Measurements from ENCODE around the gene BBS7.
A peak's percentile ranks its signal among the peaks of the same experiment; 100 is the strongest.

BBS7 gene
- 8.2 to 21.8 reads per million in 2 donors for total RNA-seq

DNA sequence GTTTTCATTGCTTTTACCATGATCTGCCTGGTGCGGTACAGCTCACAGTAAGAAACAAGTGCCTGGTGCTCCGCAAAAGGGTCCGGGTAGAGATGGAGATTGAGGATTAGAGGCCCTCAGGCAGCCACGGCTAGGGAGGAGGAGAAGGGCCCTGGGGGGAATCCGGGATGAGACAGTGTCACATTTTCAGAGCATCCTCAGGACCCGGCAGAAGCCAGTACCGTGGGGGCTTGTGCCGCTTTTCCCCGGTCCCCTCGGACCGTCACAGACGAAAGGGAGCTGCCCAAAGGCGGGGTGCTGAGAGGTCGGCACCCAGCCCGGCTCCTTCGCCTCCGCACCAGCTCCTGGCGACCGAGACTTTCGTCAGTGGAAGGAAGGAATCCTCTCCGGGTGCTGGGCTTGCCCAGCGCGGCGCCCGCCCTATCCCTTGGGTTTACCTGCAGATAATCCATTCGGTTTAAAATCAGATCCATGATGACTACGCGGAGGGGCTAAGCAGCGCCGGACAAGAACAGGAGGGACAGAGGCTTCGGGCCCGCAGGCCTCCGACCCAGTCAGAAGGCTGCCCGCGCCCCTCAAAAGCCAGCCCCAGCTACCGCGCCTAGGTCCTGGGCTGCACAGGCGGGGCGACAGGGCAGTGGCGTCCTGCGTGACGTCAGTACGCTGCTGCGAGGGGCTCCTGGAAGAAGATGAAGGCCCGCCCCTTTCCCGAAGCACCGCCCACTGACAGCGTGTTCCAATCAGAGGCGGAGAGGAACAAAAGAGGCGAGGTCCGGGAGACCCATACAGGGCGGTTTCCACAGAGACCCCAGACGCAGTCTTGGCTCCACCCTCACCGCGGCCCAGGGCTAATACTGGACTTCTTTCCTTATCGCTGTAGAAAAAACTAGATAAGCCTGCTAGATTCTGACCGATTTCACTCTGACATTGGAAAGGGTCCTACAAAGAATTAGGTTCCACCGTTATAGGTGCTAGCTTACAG lies at the start of gene BBS7:
BBS7 (minus strand) TSS at position 634 of the 982 bp plus-strand sequence; CDS start at position 473, 161 bp downstream.
- peak; percentile 93 for DNase-seq

DNA sequence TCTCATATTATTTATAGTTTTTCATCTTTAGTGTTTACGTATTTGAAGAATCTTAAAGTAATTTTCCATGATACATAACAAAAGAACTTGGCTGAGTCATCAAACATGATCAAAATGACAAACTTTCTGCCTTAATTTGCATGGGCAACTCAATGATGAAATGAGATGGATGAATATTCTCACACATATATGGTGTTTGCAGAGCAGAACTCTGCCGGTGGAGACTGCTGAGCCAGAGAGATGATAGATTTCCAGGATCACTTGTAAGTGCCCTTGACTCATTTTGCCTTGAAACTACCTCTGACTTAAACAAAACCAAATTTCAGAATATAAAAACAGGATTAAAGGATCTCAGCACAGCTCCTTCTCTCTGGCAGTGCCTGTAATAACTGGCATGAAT lies 43.4 kb upstream of the BBS7 start:
- DNase-seq = no peak

DNA sequence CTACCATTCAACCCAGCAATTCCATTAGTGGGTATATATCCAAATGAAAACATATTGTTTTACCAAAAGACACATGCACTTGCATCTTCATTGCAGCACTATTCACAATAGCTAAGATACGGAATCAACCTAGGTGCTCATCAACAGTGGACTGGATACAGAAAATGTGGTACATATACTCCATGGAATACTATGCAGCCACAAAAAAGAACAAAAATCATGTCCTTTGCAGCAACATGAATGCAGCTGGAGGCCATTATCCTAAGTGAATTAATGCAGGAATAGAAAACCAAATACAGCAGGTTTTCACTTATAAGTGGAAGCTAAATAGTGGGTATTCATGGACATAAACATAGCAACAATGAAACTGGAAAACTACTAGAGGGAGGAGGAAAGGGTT lies 38.1 kb upstream of the BBS7 start:
- DNase-seq = no peak

DNA sequence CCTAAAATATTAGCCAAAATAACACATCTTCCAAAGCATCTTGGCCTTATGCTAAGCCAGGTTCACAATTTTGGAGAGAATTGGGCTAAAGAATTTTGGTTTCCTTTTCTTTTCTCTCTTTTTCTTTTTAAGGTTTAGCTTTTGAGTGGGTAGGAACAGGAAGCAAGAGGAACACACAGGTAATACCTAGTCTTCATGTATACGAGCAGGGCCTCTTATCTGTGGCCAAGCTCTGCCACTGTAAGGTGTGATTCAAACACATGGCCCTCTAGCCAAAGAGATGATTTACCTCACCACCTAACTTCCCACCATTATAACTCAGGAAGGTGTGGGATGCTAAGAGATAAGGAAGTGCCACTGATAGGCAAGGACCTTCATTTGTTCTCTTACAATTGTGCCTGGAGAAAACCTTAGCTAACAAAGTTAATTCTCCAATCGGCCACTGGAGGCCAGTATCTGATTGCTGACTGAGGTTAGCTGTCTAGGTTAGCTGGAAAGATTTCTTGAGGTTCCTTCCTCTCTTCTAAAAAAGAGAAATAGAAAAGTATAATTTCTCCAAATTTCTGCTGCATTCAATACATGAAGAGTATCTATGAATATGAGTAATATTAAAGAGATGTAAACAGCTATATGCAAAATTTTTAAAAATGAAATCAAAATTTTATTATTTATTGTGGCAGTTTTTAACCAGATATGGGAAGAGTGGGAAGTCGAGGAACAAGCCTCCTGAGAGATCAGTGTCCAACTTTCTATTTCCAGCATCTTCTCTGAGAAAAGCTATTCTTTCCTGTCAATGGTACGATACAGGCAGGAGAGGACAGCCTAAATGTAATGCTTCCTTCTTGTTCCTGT lies 30.1 kb upstream of the BBS7 start:
- peak; percentile 23 for DNase-seq

DNA sequence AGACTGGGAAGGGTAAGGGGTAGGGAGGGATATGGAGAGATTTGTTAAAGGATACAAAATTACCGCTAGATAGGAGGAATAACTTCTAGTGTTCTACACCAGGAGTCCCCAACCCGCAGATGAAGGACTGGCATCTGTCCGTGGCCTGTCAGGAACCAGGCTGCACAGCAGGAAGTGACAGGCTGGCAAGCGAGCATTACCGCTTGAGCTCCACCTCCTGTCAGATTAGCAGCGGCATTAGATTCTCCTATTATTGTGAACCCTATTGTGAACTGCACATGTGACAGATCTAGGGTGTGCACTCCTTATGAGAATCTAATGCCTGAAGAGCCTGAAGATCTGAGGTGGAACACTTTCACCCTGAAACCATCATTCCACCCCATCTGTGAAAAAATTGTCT lies 27.9 kb upstream of the BBS7 start:
- DNase-seq = no peak

GRCh38 chr4:121888134-121888533 lies 17.9 kb upstream of the BBS7 start:
- no peak for DNase-seq

- no peak for DNase-seq
These were observed 14.8 kb upstream of the BBS7 start for GRCh38 chr4:121885115-121885514.

- no peak for DNase-seq
These were observed 10.9 kb upstream of the BBS7 start for GRCh38 chr4:121881158-121881557.

GRCh38 chr4:121879135-121879534 lies 8.9 kb upstream of the BBS7 start:
- no peak for DNase-seq

DNA sequence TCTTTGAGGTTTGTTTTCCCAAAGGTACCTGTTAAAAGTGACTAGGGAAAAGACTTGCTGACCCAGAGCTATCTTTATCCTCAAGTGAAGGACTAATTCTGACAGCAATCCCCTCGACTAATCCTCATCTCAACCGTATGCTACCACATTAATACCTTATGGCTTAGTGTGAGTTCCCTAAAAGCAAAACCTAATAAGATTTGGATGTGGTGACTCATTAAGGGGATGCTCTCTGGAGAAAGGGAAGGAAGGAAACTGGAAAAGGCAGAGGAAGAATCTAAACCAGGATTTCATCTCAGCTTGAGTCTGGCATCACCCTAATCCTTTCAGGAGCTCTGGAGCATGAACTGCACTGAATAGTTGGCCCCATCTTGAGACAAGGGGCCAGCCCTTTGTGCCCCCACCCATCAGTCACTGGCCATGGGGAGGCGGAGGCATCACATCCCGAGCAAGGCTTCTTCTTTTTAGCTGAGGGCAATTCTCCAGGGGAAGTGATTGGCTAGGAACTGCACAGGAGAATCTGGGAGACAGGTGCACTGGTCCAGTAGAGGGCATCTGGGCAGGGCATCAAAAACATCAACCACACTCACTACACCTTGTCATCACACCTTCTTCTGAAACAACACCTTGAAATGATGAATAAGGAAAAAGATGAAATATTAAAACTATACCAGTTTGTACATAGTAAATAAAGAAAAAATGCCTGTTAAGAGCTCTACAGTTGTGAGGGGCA lies 6.9 kb upstream of the BBS7 start:
- no peak for DNase-seq

DNA sequence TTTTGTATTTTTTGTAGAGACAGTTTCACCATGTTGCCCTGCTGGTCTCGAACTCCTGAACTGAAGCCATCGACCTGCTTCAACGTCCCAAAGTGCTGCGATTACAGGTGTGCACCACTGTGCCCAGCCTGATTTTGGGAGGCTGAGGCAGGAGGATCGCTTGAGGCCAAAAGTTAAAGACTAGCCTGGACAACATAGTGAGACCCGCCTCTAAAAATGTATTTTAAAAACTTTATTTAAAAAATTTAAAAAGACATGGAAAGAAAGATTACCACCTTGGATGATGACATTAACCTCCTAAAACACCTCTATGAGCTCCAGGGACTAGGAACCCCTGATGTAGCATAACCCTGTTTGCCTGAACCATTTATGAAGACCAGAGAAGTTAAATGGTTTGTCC lies 5.8 kb upstream of the BBS7 start:
- DNase-seq = no peak

DNA sequence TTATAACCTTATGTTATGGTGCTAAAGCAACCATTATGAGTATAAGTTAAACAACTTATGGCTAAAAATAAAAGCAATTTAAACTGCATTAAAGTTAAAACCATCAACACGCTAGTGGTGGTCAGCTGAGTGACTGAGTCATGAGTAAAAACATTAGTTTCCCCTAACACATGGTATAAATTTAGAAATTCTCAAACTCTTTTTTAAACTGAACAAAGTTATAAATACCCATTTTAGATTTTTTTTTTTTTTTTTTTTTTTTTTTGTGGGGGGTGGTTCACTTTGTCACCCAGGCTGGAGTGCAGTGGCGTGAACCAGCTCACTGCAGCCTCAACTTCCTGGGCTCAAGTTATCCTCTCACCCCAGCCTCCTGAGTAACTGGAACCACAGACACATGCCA lies 5.4 kb upstream of the BBS7 start:
- no peak for DNase-seq

GRCh38 chr4:121873604-121874003 lies 3.3 kb upstream of the BBS7 start:
- no peak for DNase-seq

- no peak for DNase-seq
These were observed 6.5 kb downstream of the BBS7 start for GRCh38 chr4:121863799-121864198.

- no peak for DNase-seq
These were observed 8.8 kb downstream of the BBS7 start for GRCh38 chr4:121861426-121861825.

- DNase-seq = no peak
These were observed 10.2 kb downstream of the BBS7 start for GRCh38 chr4:121860121-121860520.

- DNase-seq = no peak
These were observed 18.9 kb downstream of the BBS7 start for GRCh38 chr4:121851354-121851753.

- no peak for DNase-seq
These were observed 23.6 kb downstream of the BBS7 start for GRCh38 chr4:121846662-121847061.

GRCh38 chr4:121842862-121843261 lies 27.4 kb downstream of the BBS7 start:
- no peak for DNase-seq

- DNase-seq = no peak
These were observed 32.1 kb downstream of the BBS7 start for GRCh38 chr4:121838136-121838535.

GRCh38 chr4:121829511-121829910 lies 40.8 kb downstream of the BBS7 start:
- no peak for DNase-seq

GRCh38 chr4:121827853-121828252 lies 42.4 kb downstream of the BBS7 start:
- DNase-seq = no peak

- no peak for DNase-seq
These were observed 45.3 kb downstream of the BBS7 start for GRCh38 chr4:121824950-121825349.
